ENCODE measurements around the gene DPP10. TPM values are rescaled to one million over a fixed set of nuclear protein-coding genes. Genes with fewer than 3 reads are reported as not detected.
A peak's percentile ranks its signal among the peaks of the same experiment; 100 is the strongest.

DPP10 gene
- total and polyA plus RNA-seq, 10 donors = 0.02 TPM; not detected in 9

DNA sequence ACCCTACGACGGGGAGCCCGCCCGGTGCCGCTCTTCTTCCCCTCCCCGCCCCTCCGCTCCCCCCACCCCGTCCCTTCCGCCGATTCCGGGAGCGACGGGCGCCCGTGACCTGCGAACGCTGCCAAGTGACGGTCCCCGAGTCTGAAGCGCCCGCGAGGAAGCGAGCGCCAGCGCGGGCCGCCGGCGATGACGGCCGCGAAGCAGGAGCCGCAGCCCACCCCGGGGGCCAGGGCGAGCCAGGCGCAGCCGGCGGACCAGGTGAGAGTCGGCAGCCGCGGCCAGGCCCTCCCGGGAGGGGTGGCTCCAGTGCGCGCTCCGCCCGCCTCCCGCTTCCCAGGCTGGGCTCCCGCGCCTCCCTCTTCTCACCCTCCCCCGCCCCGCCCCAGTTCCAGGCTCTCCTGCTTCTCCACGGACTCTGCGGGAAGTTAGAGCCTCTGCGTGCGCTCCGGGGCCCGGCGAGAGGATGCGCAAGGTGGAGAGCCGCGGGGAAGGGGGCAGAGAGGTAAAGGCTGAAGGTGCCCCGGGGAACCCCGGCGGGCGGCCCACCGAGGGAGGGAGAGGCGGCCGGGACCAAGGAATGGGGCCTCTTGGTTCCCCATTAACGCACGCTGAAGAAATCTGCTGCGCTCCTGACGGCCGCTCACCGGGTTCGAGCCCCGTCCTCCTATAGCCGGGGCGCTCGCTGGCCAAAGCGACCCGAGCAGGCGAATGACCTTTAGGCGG lies 719.5 kb downstream of the DPP10 start:
- TF ChIP-seq POLR2A (IDR thresholded peaks at IDR 0.05) (no peak), POLR2AphosphoS5 (IDR thresholded peaks at IDR 0.05) (no peak)
- TF ChIP-seq, protein P1, sequence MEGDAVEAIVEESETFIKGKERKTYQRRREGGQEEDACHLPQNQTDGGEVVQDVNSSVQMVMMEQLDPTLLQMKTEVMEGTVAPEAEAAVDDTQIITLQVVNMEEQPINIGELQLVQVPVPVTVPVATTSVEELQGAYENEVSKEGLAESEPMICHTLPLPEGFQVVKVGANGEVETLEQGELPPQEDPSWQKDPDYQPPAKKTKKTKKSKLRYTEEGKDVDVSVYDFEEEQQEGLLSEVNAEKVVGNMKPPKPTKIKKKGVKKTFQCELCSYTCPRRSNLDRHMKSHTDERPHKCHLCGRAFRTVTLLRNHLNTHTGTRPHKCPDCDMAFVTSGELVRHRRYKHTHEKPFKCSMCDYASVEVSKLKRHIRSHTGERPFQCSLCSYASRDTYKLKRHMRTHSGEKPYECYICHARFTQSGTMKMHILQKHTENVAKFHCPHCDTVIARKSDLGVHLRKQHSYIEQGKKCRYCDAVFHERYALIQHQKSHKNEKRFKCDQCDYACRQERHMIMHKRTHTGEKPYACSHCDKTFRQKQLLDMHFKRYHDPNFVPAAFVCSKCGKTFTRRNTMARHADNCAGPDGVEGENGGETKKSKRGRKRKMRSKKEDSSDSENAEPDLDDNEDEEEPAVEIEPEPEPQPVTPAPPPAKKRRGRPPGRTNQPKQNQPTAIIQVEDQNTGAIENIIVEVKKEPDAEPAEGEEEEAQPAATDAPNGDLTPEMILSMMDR (IDR thresholded peaks at IDR 0.05 in 8 of 11, conservative IDR thresholded peaks at IDR 0.05 in 3 of 11) = no peak
- DNase-seq = no peak
- intact Hi-C loops (cut with DNase I; ENCODE audit: low total_unique reads) = no loop called here
- Histone ChIP-seq H3K36me3 (no peaks in the 10 kb centered on the region), H3K4me3 (peak overlapping the region in 5 of 8 donors; percentile 15 to 57 (median 32)), H3K27me3 (replicated peaks in 1 of 7) (peaks cover 0 to 55% (median 26%) of the 10 kb centered on the region in 7 donors), H3K27ac (no peak overlapping the region), H3K4me1 (peaks cover 0 to 19% (median 8%) of the 10 kb centered on the region in 6 donors), H3K9me3 (peaks cover 0 to 6% (median 0%) of the 10 kb centered on the region in 8 donors)
- 1 to 9% (median 5%) methylated on average over 53 to 81 of the region's 83 CpGs for WGBS, 5 donors

DNA sequence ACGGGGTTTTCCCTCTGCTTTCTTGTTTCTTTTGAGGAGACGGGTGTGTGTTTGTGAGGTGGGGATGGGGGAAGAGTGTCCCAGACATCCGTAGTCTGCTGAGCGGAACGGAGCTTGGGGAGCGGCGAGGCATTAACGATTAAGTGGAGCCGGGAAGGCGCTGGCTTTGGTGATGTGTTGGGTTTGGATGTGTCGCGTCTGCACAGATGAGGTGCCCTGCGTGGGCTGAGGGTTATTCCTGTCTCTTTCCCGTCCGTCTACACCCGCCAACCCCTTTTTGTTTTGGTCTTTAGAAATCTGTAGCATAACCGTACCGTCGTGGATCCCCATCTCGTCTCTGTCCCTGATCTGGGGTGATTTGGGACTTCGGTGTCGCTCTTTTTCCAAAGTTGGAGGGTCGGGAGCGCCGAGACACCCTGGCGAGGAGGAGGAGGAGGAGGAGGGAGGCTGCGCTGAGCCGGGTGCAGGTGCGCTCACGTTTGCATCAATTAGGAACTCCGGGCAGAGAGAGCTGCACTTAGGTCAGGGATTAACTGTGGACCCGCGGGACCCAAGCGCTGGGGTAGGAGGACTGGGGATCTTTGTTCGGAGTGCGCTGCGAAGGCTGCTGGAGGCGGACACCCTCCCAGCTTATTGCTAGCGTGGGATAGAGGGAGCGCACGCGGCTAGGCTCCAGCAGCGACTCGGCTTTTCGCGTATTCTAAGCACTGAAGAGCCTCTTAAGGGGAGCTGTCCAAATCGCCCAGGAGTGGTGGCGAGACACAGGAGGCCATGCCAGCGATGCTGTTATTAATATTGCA lies 720.3 kb downstream of the DPP10 start:
- TF ChIP-seq POLR2AphosphoS5 (IDR thresholded peaks at IDR 0.05) = no peak
- TF ChIP-seq, protein P1 (IDR thresholded peaks at IDR 0.05 in 8 of 11, conservative IDR thresholded peaks at IDR 0.05 in 3 of 11) = no peak
- TF ChIP-seq POLR2A (IDR thresholded peaks at IDR 0.05) = no peak
- Histone ChIP-seq H3K9me3 (peaks cover 0 to 6% (median 0%) of the 10 kb centered on the region in 8 donors), H3K4me3 (peak overlapping the region in 1 of 8 donors; percentile 57), H3K27ac (no peak overlapping the region), H3K36me3 (no peaks in the 10 kb centered on the region), H3K27me3 (replicated peaks in 1 of 7) (peaks cover 0 to 55% (median 26%) of the 10 kb centered on the region in 7 donors), H3K4me1 (peaks cover 0 to 19% (median 8%) of the 10 kb centered on the region in 6 donors)
- no peak for DNase-seq
- intact Hi-C loops (cut with DNase I; ENCODE audit: low total_unique reads) = no loop called here
- 5 to 9% (median 5%) methylated on average over 39 to 49 of the region's 49 CpGs for WGBS, 5 donors

DNA sequence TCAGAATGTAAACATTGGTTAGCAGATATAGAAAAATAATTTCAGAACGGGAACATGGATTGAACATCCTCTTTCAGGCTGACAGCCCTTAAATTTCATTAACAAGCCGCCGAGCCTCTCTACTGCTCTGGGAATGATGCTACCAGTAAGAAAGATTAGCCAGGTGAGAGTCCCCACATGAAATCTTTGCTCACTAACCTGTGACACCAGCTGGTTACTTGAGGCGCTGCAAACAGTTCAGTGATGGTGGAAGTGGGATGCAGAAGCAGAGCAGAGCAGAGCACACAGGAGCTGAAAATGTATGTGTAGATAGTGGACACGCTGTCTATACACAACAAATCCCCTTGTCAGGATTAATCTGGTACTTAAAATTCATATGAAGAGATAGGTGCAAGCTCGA lies 721.1 kb downstream of the DPP10 start:
- H3K4me3 ChIP-seq = no peak overlapping the region
- H3K27ac ChIP-seq = no peak overlapping the region
- TF ChIP-seq, protein P1 (IDR thresholded peaks at IDR 0.05 in 8 of 11, conservative IDR thresholded peaks at IDR 0.05 in 3 of 11) = no peak
- TF ChIP-seq POLR2A (IDR thresholded peaks at IDR 0.05) (no peak), POLR2AphosphoS5 (IDR thresholded peaks at IDR 0.05) (no peak)
- H3K27me3 ChIP-seq (replicated peaks in 1 of 7) = peaks cover 0 to 55% (median 26%) of the 10 kb centered on the region in 7 donors
- H3K4me1 ChIP-seq = peaks cover 0 to 19% (median 8%) of the 10 kb centered on the region in 6 donors
- 41 to 49% (median 45%) methylated on average over 6 of the region's 6 CpGs for WGBS, 5 donors
- no peak for DNase-seq
- intact Hi-C loops (cut with DNase I; ENCODE audit: low total_unique reads) = no loop called here
- H3K36me3 ChIP-seq = no peaks in the 10 kb centered on the region
- peaks cover 0 to 6% (median 0%) of the 10 kb centered on the region in 8 donors for H3K9me3 ChIP-seq
